Activated T-cell treated with anti-CD3 and anti-CD28 coated beads for 24 hours (primary cell): ENCODE measurements around the gene WDFY4.

Source experiments
- DNase-seq: peaks from one replicate; pipeline ENCODE4 v3.0.0-alpha.2; 2020; ENCODE audit warnings: low read depth

Gene WDFY4

GRCh38 chr10:48745662-48746245 is 61.1 kb downstream of the WDFY4 start:
- DNase-seq = no peak

- DNase-seq = no peak
Observed at GRCh38 chr10:48748573-48748972, 63.9 kb downstream of the WDFY4 start.

GRCh38 chr10:48749254-48749787 is 64.6 kb downstream of the WDFY4 start:
- DNase-seq = no peak

GRCh38 chr10:48750019-48750418 is 65.3 kb downstream of the WDFY4 start:
- no peak for DNase-seq

GRCh38 chr10:48750991-48751390 is 66.3 kb downstream of the WDFY4 start:
- no peak for DNase-seq

- DNase-seq = no peak
Observed at GRCh38 chr10:48751730-48752129, 67.1 kb downstream of the WDFY4 start.

- no peak for DNase-seq
Observed at GRCh38 chr10:48758411-48758810, 73.7 kb downstream of the WDFY4 start.

GRCh38 chr10:48759113-48759901 is 74.6 kb downstream of the WDFY4 start:
- DNase-seq = no peak

GRCh38 chr10:48760983-48761382 is 76.3 kb downstream of the WDFY4 start:
- no peak for DNase-seq

GRCh38 chr10:48762064-48763042 is 77.7 kb downstream of the WDFY4 start:
- DNase-seq = no peak

- no peak for DNase-seq
Observed at GRCh38 chr10:48763403-48763965, 78.8 kb downstream of the WDFY4 start.

- no peak for DNase-seq
Observed at GRCh38 chr10:48764486-48764885, 79.8 kb downstream of the WDFY4 start.

GRCh38 chr10:48765039-48765438 is 80.4 kb downstream of the WDFY4 start:
- no peak for DNase-seq

GRCh38 chr10:48765527-48765926 is 80.9 kb downstream of the WDFY4 start:
- no peak for DNase-seq

GRCh38 chr10:48767373-48768143 is 82.9 kb downstream of the WDFY4 start:
- no peak for DNase-seq

GRCh38 chr10:48768144-48768766 is 83.6 kb downstream of the WDFY4 start:
- DNase-seq = no peak

- DNase-seq = no peak
Observed at GRCh38 chr10:48768926-48769325, 84.3 kb downstream of the WDFY4 start.

GRCh38 chr10:48769706-48770435 is 85.2 kb downstream of the WDFY4 start:
- DNase-seq = no peak

- no peak for DNase-seq
Observed at GRCh38 chr10:48770561-48771089, 86.0 kb downstream of the WDFY4 start.

- no peak for DNase-seq
Observed at GRCh38 chr10:48771234-48771633, 86.6 kb downstream of the WDFY4 start.
